DOHH2 (cell line): Measurements from ENCODE around the gene BCL3.

Experiments
- CTCF ChIP-seq: fragments of 200-600 bp; sonication (generic); IDR thresholded peaks from one replicate; pipeline ENCODE4 v1.5.1; 2014; ENCODE audit warnings: antibody characterized with exemption, mild to moderate bottlenecking, low read depth, low read length; ENCODE audit not compliant: poor library complexity, severe bottlenecking
- EZH2phosphoT487 ChIP-seq: fragments of 200-600 bp; sonication (generic); IDR thresholded peaks from 2 replicates; pipeline ENCODE4 v1.6.1; 2017; ENCODE audit warnings: borderline replicate concordance, mild to moderate bottlenecking, antibody characterized with exemption, low read length, moderate library complexity, mixed read lengths

GRCh38 chr19:44714597-44715169, 33.8 kb upstream of the BCL3 start:
- TF ChIP-seq CTCF: no peak
- no peak for TF ChIP-seq EZH2phosphoT487
